DND-41 (cell line): ENCODE measurements around the gene VCAM1.

Experiments
- EZH2 ChIP-seq: IDR thresholded peaks from 3 replicates; pipeline ENCODE4 v1.6.1; 2012; ENCODE audit warnings: borderline replicate concordance, low read depth, mild to moderate bottlenecking, moderate library complexity, low read length, inconsistent platforms; ENCODE audit not compliant: severe bottlenecking
- TF ChIP-seq, protein P1 (sequence below): IDR thresholded peaks from 2 replicates; pipeline ENCODE4 v1.5.1; 2012; ENCODE audit warnings: borderline replicate concordance, low read length, moderate library complexity, mild to moderate bottlenecking; ENCODE audit not compliant: poor library complexity, severe bottlenecking; ENCODE audit errors: extremely low read depth

DNA sequence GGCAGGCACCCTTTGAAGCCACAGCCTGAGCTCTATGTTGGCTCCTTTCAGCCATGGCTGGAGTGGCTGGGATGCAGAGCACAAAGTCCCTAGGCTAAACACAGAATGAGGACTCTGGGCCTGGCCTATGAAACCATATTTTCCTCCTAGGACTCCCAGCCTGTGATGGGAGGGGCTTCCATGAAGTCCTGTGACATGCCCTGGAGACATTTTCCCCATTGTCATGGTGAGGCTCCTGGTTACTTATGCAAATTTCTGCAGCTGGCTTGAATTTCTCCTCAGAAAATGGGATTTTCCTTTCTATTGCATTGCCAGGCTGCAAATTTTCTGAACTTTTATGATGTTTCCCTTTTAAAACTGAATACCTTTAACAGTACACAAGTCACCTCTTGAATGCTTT lies 61.3 kb downstream of the VCAM1 start:
- TF ChIP-seq, protein P1, sequence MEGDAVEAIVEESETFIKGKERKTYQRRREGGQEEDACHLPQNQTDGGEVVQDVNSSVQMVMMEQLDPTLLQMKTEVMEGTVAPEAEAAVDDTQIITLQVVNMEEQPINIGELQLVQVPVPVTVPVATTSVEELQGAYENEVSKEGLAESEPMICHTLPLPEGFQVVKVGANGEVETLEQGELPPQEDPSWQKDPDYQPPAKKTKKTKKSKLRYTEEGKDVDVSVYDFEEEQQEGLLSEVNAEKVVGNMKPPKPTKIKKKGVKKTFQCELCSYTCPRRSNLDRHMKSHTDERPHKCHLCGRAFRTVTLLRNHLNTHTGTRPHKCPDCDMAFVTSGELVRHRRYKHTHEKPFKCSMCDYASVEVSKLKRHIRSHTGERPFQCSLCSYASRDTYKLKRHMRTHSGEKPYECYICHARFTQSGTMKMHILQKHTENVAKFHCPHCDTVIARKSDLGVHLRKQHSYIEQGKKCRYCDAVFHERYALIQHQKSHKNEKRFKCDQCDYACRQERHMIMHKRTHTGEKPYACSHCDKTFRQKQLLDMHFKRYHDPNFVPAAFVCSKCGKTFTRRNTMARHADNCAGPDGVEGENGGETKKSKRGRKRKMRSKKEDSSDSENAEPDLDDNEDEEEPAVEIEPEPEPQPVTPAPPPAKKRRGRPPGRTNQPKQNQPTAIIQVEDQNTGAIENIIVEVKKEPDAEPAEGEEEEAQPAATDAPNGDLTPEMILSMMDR = no peak
- TF ChIP-seq EZH2 = no peak
